IPS-18c (cell line): ENCODE results near the gene PRSS36.
A peak's percentile ranks its signal among the peaks of the same experiment; 100 is the strongest.

Experiments used
- H3K4me3 ChIP-seq: 2 replicates; pipeline ENCODE4 v1.7.0; 2013; ENCODE audit warnings: low read depth, mild to moderate bottlenecking, low read length, moderate library complexity; ENCODE audit not compliant: insufficient read depth
- H3K9me3 ChIP-seq: one replicate; pipeline ENCODE4 v1.6.1; 2013; ENCODE audit warnings: mild to moderate bottlenecking, low read length, moderate library complexity; ENCODE audit not compliant: control insufficient read depth, insufficient read depth

PRSS36 gene

GRCh38 chr16:31099860-31100638, 49.8 kb downstream of the PRSS36 start:
- no peak overlapping the region for H3K4me3 ChIP-seq
- no peaks in the 10 kb centered on the region for H3K9me3 ChIP-seq

GRCh38 chr16:31094424-31095120, 55.3 kb downstream of the PRSS36 start, which contains the start of gene VKORC1:
Gene VKORC1 (minus strand): TSS chr16:31094797. CDS start chr16:31094729, 68 bp downstream.
- H3K9me3 ChIP-seq: no peaks in the 10 kb centered on the region

GRCh38 chr16:31094088-31094423, 55.8 kb downstream of the PRSS36 start:
- Histone ChIP-seq H3K9me3 (no peaks in the 10 kb centered on the region), H3K4me3 (peak overlapping the region; percentile 72)

More at GRCh38 chr16:31094424-31095120, 55.3 kb downstream of the PRSS36 start, which contains the start of gene VKORC1:
- H3K4me3 ChIP-seq: peak within 1 kb of the TSS; percentile 72

GRCh38 chr16:31093132-31093703, 56.6 kb downstream of the PRSS36 start:
- H3K4me3 ChIP-seq: peak overlapping the region; percentile 72

GRCh38 chr16:31092330-31092729, 57.5 kb downstream of the PRSS36 start:
- Histone ChIP-seq H3K4me3 (no peak overlapping the region), H3K9me3 (no peaks in the 10 kb centered on the region)

More at GRCh38 chr16:31093132-31093703, 56.6 kb downstream of the PRSS36 start:
- H3K9me3 ChIP-seq: no peaks in the 10 kb centered on the region

GRCh38 chr16:31090540-31090939, 59.3 kb downstream of the PRSS36 start:
- Histone ChIP-seq H3K4me3 (no peak overlapping the region), H3K9me3 (no peaks in the 10 kb centered on the region)

GRCh38 chr16:31089199-31089598, 60.7 kb downstream of the PRSS36 start:
- Histone ChIP-seq H3K9me3 (no peaks in the 10 kb centered on the region), H3K4me3 (no peak overlapping the region)
